Endothelial cell of umbilical vein (primary cell): ENCODE results near the gene SEC61A1. TPM values are rescaled to one million over a fixed set of nuclear protein-coding genes. Genes with fewer than 3 reads are reported as not detected.

Experiments
- BruUV-seq: library from RNA; stranded (reverse); fragments of 400-500 nt; replicated peaks from 2 replicates; lab custom pipeline; 2021; lab: Mats Ljungman, UMichigan
- CTCF ChIA-PET: fragments of 300-600, 350-600 bp; sonication (Branson Sonifier 250); formaldehyde crosslinking; loops from one replicate; lab custom pipeline; 2021; ENCODE audit warnings: antibody characterized with exemption, inconsistent platforms; lab: Charles Lee
- POLR2A ChIA-PET: fragments of 300-600, 350-600 bp; sonication (Branson Sonifier 250); formaldehyde crosslinking; loops from one replicate; lab custom pipeline; 2021; ENCODE audit warnings: antibody characterized with exemption, inconsistent platforms; lab: Charles Lee
- DNase-seq: peaks from one replicate; pipeline ENCODE4 v3.0.0-alpha.2; 2011; ENCODE audit warnings: low read depth, low spot score
- FAIRE-seq: peaks from 2 replicates; lab custom pipeline; 2011; peaks lifted over from hg19 to GRCh38; lab: Jason Lieb, UNC
- H2AFZ ChIP-seq: 2 replicates; pipeline ENCODE4 v1.6.0; 2012; ENCODE audit warnings: low read depth, low read length, control low read depth, inconsistent platforms
- H3K27ac ChIP-seq: 2 replicates; pipeline ENCODE4 v1.5.1; 2011; ENCODE audit warnings: low read depth, mild to moderate bottlenecking, control low read depth, low read length, moderate library complexity; ENCODE audit not compliant: insufficient read depth
- H3K27me3 ChIP-seq, 2 experiments: 2 replicates each; pipeline versions ENCODE4 v1.6.0 to v1.6.1; 2011; ENCODE audit warnings: low read length in 2 of 2, mixed read lengths in 1 of 2; ENCODE audit not compliant: control insufficient read depth in 2 of 2, insufficient read depth in 2 of 2
- H3K36me3 ChIP-seq, 2 experiments: 2 replicates in 1 of 2; 3 replicates in 1 of 2; pipeline ENCODE4 v1.5.1; 2011; ENCODE audit warnings: low read length in 2 of 2, mild to moderate bottlenecking in 1 of 2, moderate library complexity in 1 of 2; ENCODE audit not compliant: control insufficient read depth in 2 of 2, insufficient read depth in 2 of 2; ENCODE audit errors: extremely low read depth in 1 of 2
- H3K4me1 ChIP-seq: 3 replicates; pipeline ENCODE4 v1.5.1; 2011; ENCODE audit warnings: mild to moderate bottlenecking, low read length; ENCODE audit not compliant: control insufficient read depth, insufficient read depth; ENCODE audit errors: extremely low read depth
- H3K4me2 ChIP-seq: 2 replicates; pipeline ENCODE4 v1.6.1; 2011; ENCODE audit warnings: low read length, control low read depth, mixed read lengths; ENCODE audit not compliant: insufficient read depth
- H3K4me3 ChIP-seq, 3 experiments: fragments of 200-600 bp in 1 of 3; sonication (generic), shearing (Covaris generic) in 1 of 3; replicated peaks in 1 of 3; 2 replicates each; pipeline ENCODE4 v1.5.1; 2011 to 2016; ENCODE audit warnings: control low read depth in 3 of 3, low read length in 3 of 3, mild to moderate bottlenecking in 2 of 3, inconsistent platforms in 1 of 3, low read depth in 1 of 3, moderate library complexity in 1 of 3; ENCODE audit not compliant: insufficient read depth in 1 of 3
- H3K79me2 ChIP-seq: 2 replicates; pipeline ENCODE4 v1.6.0; 2012; ENCODE audit warnings: low read length, inconsistent platforms; ENCODE audit not compliant: control insufficient read depth, insufficient read depth
- H3K9ac ChIP-seq: replicated peaks from 2 replicates; pipeline ENCODE3; 2011; ENCODE audit warnings: low read length, control low read depth; ENCODE audit not compliant: insufficient read depth; ENCODE audit errors: extremely low read depth
- H3K9me1 ChIP-seq: replicated peaks from 3 replicates; pipeline ENCODE4 v1.6.0; 2011; ENCODE audit warnings: mild to moderate bottlenecking, low read length; ENCODE audit not compliant: control insufficient read depth, insufficient read depth; ENCODE audit errors: extremely low read depth
- H3K9me3 ChIP-seq: replicated peaks from 2 replicates; pipeline ENCODE4 v1.5.1; 2012; ENCODE audit warnings: low read length, inconsistent platforms; ENCODE audit not compliant: control insufficient read depth, insufficient read depth
- H4K20me1 ChIP-seq: replicated peaks from 2 replicates; pipeline ENCODE3; 2011; ENCODE audit warnings: mild to moderate bottlenecking, low read length; ENCODE audit not compliant: control insufficient read depth, insufficient read depth; ENCODE audit errors: extremely low read depth
- CTCF ChIP-seq, 2 donors: IDR thresholded peaks; 1 replicate in 1 of 2; 2 replicates in 1 of 2; pipeline ENCODE4 v1.5.1; 2011; ENCODE audit warnings: low read length in 2 of 2, mild to moderate bottlenecking in 2 of 2, moderate library complexity in 2 of 2, control low read depth in 1 of 2, inconsistent platforms in 1 of 2, low read depth in 1 of 2; ENCODE audit not compliant: insufficient read depth in 1 of 2; ENCODE audit errors: extremely low read depth in 1 of 2
- EZH2 ChIP-seq: IDR thresholded peaks from 2 replicates; pipeline ENCODE4 v1.6.1; 2012; ENCODE audit warnings: borderline replicate concordance, low read depth, mild to moderate bottlenecking, moderate library complexity, low read length, inconsistent platforms; ENCODE audit not compliant: severe bottlenecking
- FOS ChIP-seq: IDR thresholded peaks from 2 replicates; pipeline ENCODE4 v1.6.1; 2011; ENCODE audit warnings: mild to moderate bottlenecking, low read length, moderate library complexity, borderline replicate concordance; ENCODE audit not compliant: insufficient read depth
- GATA2 ChIP-seq: IDR thresholded peaks from 2 replicates; pipeline ENCODE4 v1.7.0; 2011; ENCODE audit warnings: low read depth, mild to moderate bottlenecking, moderate library complexity, mixed read lengths, low read length; ENCODE audit not compliant: insufficient read length, insufficient read depth
- JUN ChIP-seq: IDR thresholded peaks from 2 replicates; pipeline ENCODE4 v1.6.1; 2011; ENCODE audit warnings: borderline replicate concordance, low read depth; ENCODE audit not compliant: insufficient read length, insufficient read depth
- MAX ChIP-seq: IDR thresholded peaks from 2 replicates; pipeline ENCODE4 v1.6.1; 2011; ENCODE audit not compliant: insufficient read depth, insufficient read length
- MYC ChIP-seq: IDR thresholded peaks from one replicate; pipeline ENCODE4 v1.6.1; 2011; ENCODE audit warnings: mild to moderate bottlenecking, low read depth, low read length
- POLR2A ChIP-seq: IDR thresholded peaks from 2 replicates; pipeline ENCODE4 v1.6.1; 2012; ENCODE audit warnings: low read depth, mild to moderate bottlenecking, control low read depth, low read length
- POLR2AphosphoS5 ChIP-seq: IDR thresholded peaks from 2 replicates; pipeline ENCODE4 v1.6.1; 2012; ENCODE audit warnings: low read depth, mild to moderate bottlenecking, control low read depth, low read length, moderate library complexity; ENCODE audit not compliant: insufficient read depth
- dilution Hi-C: fragments of 300-500 bp; cut with MboI; formaldehyde crosslinking; loops from one replicate; pipeline ENCODE4 v1.15.0; 2019; ENCODE audit warnings: low sequenced_read_pairs; ENCODE audit not compliant: extremely low pct_ligation_motif_present
- intact Hi-C: fragments of 100-400 bp; cut with micrococcal nuclease; formaldehyde crosslinking; loops from one replicate; pipeline ENCODE4 v1.10.0; 2022
- polyA plus RNA-seq, 4 experiments: library from polyadenylated mRNA; depleted of rRNA in 3 of 4; stranded (reverse) in 3 of 4; unstranded in 1 of 4; fragments of >200 nt; gene quantifications; 2 replicates each; pipeline versions ENCODE4 v1.2.1 to v1.2.3, GENCODE V29; 2011 to 2012; ENCODE audit warnings: missing spikeins in 1 of 4
- total RNA-seq: library from RNA; stranded (reverse); gene quantifications from 2 replicates; pipeline ENCODE4 v1.2.3, GENCODE V29; 2021

The SEC61A1 gene
- total and polyA plus RNA-seq, 2 donors (not counting 3 experiments of a cell fraction or from before 2014, with no cell fraction given): 307 to 312 TPM

GRCh38 chr3:128112357-128112968 lies 60.2 kb downstream of the SEC61A1 start:
- peak overlapping the region; percentile 36 for H3K27ac ChIP-seq
- H3K4me3 ChIP-seq: no peak overlapping the region
- H3K9ac ChIP-seq: no peak overlapping the region
- peaks cover 14% of the 10 kb centered on the region for H3K4me1 ChIP-seq
- H3K27me3 ChIP-seq: no peaks in the 10 kb centered on the region
- intact Hi-C loops (loop anchor here (1.0 kb wide), 1 partner anchor 11 kb away; the partner anchor contains the start of gene RUVBL1), dilution Hi-C loops (no loop called here)
- DNase-seq (peak; percentile 89), FAIRE-seq (peak; percentile 92)
- no peaks in the 10 kb centered on the region for H4K20me1 ChIP-seq
- H3K79me2 ChIP-seq: peaks cover 19% of the 10 kb centered on the region
- H2AFZ ChIP-seq: no peak overlapping the region
- BruUV-seq: no TSS peak
- ChIA-PET POLR2A (interaction anchor here (1.6 kb wide), 1 partner anchor 11 kb away, joined by 5 read pairs; the partner anchor contains the start of gene RUVBL1), CTCF (interaction anchor here (1.3 to 4.1 kb wide), 5 partner anchors 10 to 37 kb away, joined by 4 to 26 read pairs (median 8); partner anchors contain the start of gene RUVBL1)
- H3K9me1 ChIP-seq: no peaks in the 10 kb centered on the region
- H3K4me2 ChIP-seq: peak overlapping the region; percentile 11
- H3K9me3 ChIP-seq: no peaks in the 10 kb centered on the region
- peak; percentile 92 for TF ChIP-seq JUN
- peak; percentile 63 for TF ChIP-seq MAX
- peak; percentile 66 for TF ChIP-seq MYC
- no peak for TF ChIP-seq POLR2A
- TF ChIP-seq EZH2: no peak
- TF ChIP-seq POLR2AphosphoS5: peak; percentile 51
- TF ChIP-seq GATA2: peak; percentile 63
- TF ChIP-seq CTCF (IDR thresholded peaks at IDR 0.05; ENCODE audit: extremely low read depth in 1 of 2, insufficient read depth in 1 of 2, low read depth in 1 of 2, low read length in 2 of 2): no peak
- TF ChIP-seq FOS: peak; percentile 94
- peaks cover 4 to 7% of the 10 kb centered on the region in 2 experiments for H3K36me3 ChIP-seq
